ENCODE measurements around the gene CDCA8.

Gene CDCA8

GRCh38 chr1:37692078-37692833, at the start of gene CDCA8:
TSS of gene CDCA8 (plus strand) at chr1:37692516. CDS start at chr1:37692691, 175 bp downstream.
- peak; percentile 99 for DNase-seq

- no peak for DNase-seq
Observed at GRCh38 chr1:37647281-37647680, 45.0 kb upstream of the CDCA8 start.

GRCh38 chr1:37650173-37650572, 42.1 kb upstream of the CDCA8 start:
- no peak for DNase-seq

GRCh38 chr1:37650721-37651120, 41.6 kb upstream of the CDCA8 start:
- no peak for DNase-seq

GRCh38 chr1:37651803-37652202, 40.5 kb upstream of the CDCA8 start:
- no peak for DNase-seq

- DNase-seq = no peak
Observed at GRCh38 chr1:37652976-37653375, 39.3 kb upstream of the CDCA8 start.

- no peak for DNase-seq
Observed at GRCh38 chr1:37653906-37654305, 38.4 kb upstream of the CDCA8 start.

GRCh38 chr1:37655274-37655673, 37.0 kb upstream of the CDCA8 start:
- no peak for DNase-seq

- no peak for DNase-seq
Observed at GRCh38 chr1:37656026-37656425, 36.3 kb upstream of the CDCA8 start.

- no peak for DNase-seq
Observed at GRCh38 chr1:37656881-37657280, 35.4 kb upstream of the CDCA8 start.

GRCh38 chr1:37657620-37658412, 34.5 kb upstream of the CDCA8 start:
- DNase-seq = no peak

GRCh38 chr1:37658486-37658885, 33.8 kb upstream of the CDCA8 start:
- DNase-seq = no peak

- no peak for DNase-seq
Observed at GRCh38 chr1:37660664-37661063, 31.7 kb upstream of the CDCA8 start.

GRCh38 chr1:37661401-37661800, 30.9 kb upstream of the CDCA8 start:
- DNase-seq = no peak

GRCh38 chr1:37662031-37662755, 30.1 kb upstream of the CDCA8 start:
- DNase-seq = no peak

GRCh38 chr1:37663426-37664000, 28.8 kb upstream of the CDCA8 start:
- no peak for DNase-seq

- DNase-seq = no peak
Observed at GRCh38 chr1:37666241-37666867, 26.0 kb upstream of the CDCA8 start.

GRCh38 chr1:37667023-37667671, 25.2 kb upstream of the CDCA8 start:
- no peak for DNase-seq

GRCh38 chr1:37670133-37670532, 22.2 kb upstream of the CDCA8 start:
- no peak for DNase-seq

- no peak for DNase-seq
Observed at GRCh38 chr1:37671261-37671660, 21.1 kb upstream of the CDCA8 start.

- no peak for DNase-seq
Observed at GRCh38 chr1:37672136-37672870, 20.0 kb upstream of the CDCA8 start.
